Fibroblast of villous mesenchyme (primary cell): ENCODE measurements around the gene RERE. TPM values are rescaled to one million over a fixed set of nuclear protein-coding genes. Genes with fewer than 3 reads are reported as not detected.

ENCODE experiments used
- DNase-seq: peaks from one replicate; pipeline ENCODE4 v3.0.0-alpha.2; 2010; ENCODE audit warnings: low read depth
- H3K4me3 ChIP-seq: 2 replicates; pipeline ENCODE4 v1.5.1; 2011; ENCODE audit warnings: low read depth, mild to moderate bottlenecking, low read length
- CTCF ChIP-seq: IDR thresholded peaks from 2 replicates; pipeline ENCODE4 v1.5.1; 2012; ENCODE audit warnings: low read depth, mild to moderate bottlenecking, low read length; ENCODE audit not compliant: insufficient read depth
- total RNA-seq: library from RNA; depleted of rRNA; stranded (reverse); fragments of >200 nt; gene quantifications from 2 replicates; pipeline ENCODE4 v1.2.3, GENCODE V29; 2012

RERE gene
- total RNA-seq, 1 donor: 51.4 TPM

- H3K4me3 ChIP-seq: no peak overlapping the region
- DNase-seq: no peak
- TF ChIP-seq CTCF: no peak
Measured at GRCh38 chr1:8754993-8755392, 62.4 kb downstream of the RERE start.

DNA sequence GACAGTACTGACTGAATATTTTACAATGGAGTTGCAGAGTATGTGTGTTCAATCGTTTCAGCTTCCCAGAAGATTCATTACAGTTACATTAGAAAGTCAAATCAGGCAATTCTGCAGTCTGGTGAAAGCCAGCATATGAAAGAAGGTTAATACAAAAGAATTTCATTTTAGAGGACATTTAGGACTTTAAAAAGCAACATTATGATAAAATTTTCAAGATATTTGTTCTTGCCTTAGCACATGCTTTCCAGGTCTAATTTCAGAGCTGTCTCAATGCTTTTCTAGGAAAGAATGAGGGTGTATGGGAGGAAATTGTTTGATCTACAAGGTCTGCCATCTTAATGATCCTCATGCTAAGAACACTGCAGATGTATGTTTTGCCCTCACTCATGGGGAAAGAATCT lies 63.2 kb downstream of the RERE start:
- H3K4me3 ChIP-seq: no peak overlapping the region
- DNase-seq: no peak
- no peak for TF ChIP-seq CTCF

- H3K4me3 ChIP-seq: no peak overlapping the region
- DNase-seq: no peak
- no peak for TF ChIP-seq CTCF
Measured at GRCh38 chr1:8753736-8754135, 63.7 kb downstream of the RERE start.

- no peak for TF ChIP-seq CTCF
- DNase-seq: no peak
- no peak overlapping the region for H3K4me3 ChIP-seq
Measured at GRCh38 chr1:8752921-8753713, 64.3 kb downstream of the RERE start.

- TF ChIP-seq CTCF: no peak
- DNase-seq: no peak
- H3K4me3 ChIP-seq: no peak overlapping the region
Measured at GRCh38 chr1:8752411-8752810, 65.0 kb downstream of the RERE start.

- H3K4me3 ChIP-seq: no peak overlapping the region
- no peak for DNase-seq
Measured at GRCh38 chr1:8751984-8752383, 65.5 kb downstream of the RERE start.

More at GRCh38 chr1:8751984-8752383, 65.5 kb downstream of the RERE start:
- no peak for TF ChIP-seq CTCF
